ENCODE measurements around the gene CDH13. TPM values are rescaled to one million over a fixed set of nuclear protein-coding genes. Genes with fewer than 3 reads are reported as not detected.

The CDH13 gene
- total and polyA plus RNA-seq, 9 of the 15 experiments (the other 6 are each of a cell fraction or from before 2014, with no cell fraction given) = 0.03 TPM; not detected in 8

DNA sequence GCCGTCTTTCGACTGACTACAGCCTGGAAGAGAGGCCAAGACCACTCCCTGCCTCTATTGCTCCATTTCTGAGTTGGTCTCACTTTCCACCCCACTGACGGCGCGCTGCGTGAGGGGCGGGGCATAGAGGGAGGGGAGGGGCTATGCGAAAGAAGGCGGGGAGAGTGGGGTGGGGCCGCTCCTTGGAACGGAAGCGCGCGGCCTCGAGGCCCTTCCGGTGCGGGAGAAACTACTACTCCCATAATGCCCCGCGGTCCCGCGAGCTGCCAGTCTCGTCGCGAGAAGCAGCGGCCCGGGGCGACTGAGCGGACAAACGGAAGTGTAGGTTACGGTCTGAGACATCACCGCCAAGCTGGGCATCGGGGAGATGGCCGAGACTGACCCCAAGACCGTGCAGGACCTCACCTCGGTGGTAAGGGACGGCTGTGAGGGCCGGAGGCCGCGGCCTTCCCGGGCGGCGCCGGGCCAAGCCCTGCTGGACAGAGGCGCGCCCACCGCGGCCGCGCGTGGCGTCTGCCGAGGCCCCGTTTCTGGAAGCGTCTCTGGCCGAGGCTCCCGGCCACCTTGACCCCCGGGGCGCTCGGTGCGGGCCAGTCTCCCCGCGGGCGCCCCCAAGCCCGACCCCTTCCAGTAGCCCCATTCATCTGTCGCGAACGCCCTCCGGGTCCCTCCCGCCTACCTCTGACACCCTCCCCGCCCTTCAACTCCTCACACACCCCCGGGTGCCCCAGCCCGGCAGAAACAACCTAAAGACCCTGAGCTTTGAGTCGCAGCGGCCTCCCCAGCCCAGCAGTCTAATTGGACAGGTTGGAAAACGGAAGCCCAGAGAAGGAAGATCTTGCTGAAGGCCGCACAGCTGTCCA lies 1181.2 kb downstream of the CDH13 start, which contains the start of gene HSBP1 (continued):
- TF ChIP-seq, protein P1, sequence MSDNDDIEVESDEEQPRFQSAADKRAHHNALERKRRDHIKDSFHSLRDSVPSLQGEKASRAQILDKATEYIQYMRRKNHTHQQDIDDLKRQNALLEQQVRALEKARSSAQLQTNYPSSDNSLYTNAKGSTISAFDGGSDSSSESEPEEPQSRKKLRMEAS (CRISPR knock-in tag; IDR thresholded peaks at IDR 0.05) = no peak; the same call in none of the 2 replicates
- TF ChIP-seq, protein P2, sequence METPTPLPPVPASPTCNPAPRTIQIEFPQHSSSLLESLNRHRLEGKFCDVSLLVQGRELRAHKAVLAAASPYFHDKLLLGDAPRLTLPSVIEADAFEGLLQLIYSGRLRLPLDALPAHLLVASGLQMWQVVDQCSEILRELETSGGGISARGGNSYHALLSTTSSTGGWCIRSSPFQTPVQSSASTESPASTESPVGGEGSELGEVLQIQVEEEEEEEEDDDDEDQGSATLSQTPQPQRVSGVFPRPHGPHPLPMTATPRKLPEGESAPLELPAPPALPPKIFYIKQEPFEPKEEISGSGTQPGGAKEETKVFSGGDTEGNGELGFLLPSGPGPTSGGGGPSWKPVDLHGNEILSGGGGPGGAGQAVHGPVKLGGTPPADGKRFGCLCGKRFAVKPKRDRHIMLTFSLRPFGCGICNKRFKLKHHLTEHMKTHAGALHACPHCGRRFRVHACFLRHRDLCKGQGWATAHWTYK (CRISPR knock-in tag; IDR thresholded peaks at IDR 0.05) = 0 out of 2 replicates have a peak, but pooled peaks have one; percentile 34
- TF ChIP-seq ZNF347 (CRISPR knock-in tag; IDR thresholded peaks at IDR 0.05; ENCODE audit: low read depth) (no peak), NFE2 (IDR thresholded peaks at IDR 0.05; ENCODE audit: low read depth) (no peak), NONO (IDR thresholded peaks at IDR 0.05; ENCODE audit: low read depth in 2 of 2, low read length in 1 of 2) (peak in 1 of 2 experiments; percentile 57; a peak in 1 of 4 replicates), LARP7 (IDR thresholded peaks at IDR 0.05) (no peak), SMAD2 (IDR thresholded peaks at IDR 0.05; ENCODE audit: low read depth, low read length) (no peak), SAFB (IDR thresholded peaks at IDR 0.05; ENCODE audit: borderline replicate concordance, low read depth, low read length) (no peak), MBD2 (IDR thresholded peaks at IDR 0.05; ENCODE audit: borderline replicate concordance, low read depth) (peak; percentile 66; the same call in 1 of the 2 replicates), HDGF (IDR thresholded peaks at IDR 0.05) (no peak), CBFB (CRISPR knock-in tag; IDR thresholded peaks at IDR 0.05) (no peak), TCF3 (CRISPR knock-in tag; IDR thresholded peaks at IDR 0.05) (no peak)
- TF ChIP-seq, protein P3, sequence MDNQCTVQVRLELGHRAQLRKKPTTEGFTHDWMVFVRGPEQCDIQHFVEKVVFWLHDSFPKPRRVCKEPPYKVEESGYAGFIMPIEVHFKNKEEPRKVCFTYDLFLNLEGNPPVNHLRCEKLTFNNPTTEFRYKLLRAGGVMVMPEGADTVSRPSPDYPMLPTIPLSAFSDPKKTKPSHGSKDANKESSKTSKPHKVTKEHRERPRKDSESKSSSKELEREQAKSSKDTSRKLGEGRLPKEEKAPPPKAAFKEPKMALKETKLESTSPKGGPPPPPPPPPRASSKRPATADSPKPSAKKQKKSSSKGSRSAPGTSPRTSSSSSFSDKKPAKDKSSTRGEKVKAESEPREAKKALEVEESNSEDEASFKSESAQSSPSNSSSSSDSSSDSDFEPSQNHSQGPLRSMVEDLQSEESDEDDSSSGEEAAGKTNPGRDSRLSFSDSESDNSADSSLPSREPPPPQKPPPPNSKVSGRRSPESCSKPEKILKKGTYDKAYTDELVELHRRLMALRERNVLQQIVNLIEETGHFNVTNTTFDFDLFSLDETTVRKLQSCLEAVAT (IDR thresholded peaks at IDR 0.05) = no peak
- TF ChIP-seq, protein P4, sequence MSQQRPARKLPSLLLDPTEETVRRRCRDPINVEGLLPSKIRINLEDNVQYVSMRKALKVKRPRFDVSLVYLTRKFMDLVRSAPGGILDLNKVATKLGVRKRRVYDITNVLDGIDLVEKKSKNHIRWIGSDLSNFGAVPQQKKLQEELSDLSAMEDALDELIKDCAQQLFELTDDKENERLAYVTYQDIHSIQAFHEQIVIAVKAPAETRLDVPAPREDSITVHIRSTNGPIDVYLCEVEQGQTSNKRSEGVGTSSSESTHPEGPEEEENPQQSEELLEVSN (IDR thresholded peaks at IDR 0.05; ENCODE audit: borderline replicate concordance in 1 of 2, extremely low read depth in 1 of 2, insufficient read depth in 1 of 2, insufficient read length in 1 of 2, low read depth in 1 of 2, low read length in 1 of 2, poor library complexity in 1 of 2, severe bottlenecking in 1 of 2) = peak; percentile 77 to 85
- TF ChIP-seq, protein P5, sequence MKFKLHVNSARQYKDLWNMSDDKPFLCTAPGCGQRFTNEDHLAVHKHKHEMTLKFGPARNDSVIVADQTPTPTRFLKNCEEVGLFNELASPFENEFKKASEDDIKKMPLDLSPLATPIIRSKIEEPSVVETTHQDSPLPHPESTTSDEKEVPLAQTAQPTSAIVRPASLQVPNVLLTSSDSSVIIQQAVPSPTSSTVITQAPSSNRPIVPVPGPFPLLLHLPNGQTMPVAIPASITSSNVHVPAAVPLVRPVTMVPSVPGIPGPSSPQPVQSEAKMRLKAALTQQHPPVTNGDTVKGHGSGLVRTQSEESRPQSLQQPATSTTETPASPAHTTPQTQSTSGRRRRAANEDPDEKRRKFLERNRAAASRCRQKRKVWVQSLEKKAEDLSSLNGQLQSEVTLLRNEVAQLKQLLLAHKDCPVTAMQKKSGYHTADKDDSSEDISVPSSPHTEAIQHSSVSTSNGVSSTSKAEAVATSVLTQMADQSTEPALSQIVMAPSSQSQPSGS (CRISPR knock-in tag; IDR thresholded peaks at IDR 0.05) = no peak
- TF ChIP-seq, protein P6, sequence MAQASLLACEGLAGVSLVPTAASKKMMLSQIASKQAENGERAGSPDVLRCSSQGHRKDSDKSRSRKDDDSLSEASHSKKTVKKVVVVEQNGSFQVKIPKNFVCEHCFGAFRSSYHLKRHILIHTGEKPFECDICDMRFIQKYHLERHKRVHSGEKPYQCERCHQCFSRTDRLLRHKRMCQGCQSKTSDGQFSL (CRISPR knock-in tag; IDR thresholded peaks at IDR 0.05) = no peak
- TF ChIP-seq, protein P6 (tag; IDR thresholded peaks at IDR 0.05) = no peak
- TF ChIP-seq, protein P7, sequence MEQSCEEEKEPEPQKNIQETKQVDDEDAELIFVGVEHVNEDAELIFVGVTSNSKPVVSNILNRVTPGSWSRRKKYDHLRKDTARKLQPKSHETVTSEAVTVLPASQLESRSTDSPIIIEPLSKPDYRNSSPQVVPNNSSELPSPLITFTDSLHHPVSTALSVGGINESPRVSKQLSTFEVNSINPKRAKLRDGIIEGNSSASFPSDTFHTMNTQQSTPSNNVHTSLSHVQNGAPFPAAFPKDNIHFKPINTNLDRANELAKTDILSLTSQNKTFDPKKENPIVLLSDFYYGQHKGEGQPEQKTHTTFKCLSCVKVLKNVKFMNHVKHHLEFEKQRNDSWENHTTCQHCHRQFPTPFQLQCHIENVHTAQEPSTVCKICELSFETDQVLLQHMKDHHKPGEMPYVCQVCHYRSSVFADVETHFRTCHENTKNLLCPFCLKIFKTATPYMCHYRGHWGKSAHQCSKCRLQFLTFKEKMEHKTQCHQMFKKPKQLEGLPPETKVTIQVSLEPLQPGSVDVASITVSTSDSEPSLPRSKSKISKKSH (CRISPR knock-in tag; IDR thresholded peaks at IDR 0.05) = no peak

Data from K562 (cell line).